ENCODE measurements around the gene LGI1. TPM values are rescaled to one million over a fixed set of nuclear protein-coding genes. Genes with fewer than 3 reads are reported as not detected.

The LGI1 gene
- total RNA-seq (2013), result not detected
- polyA plus RNA-seq (under 1 TPM in 1 of 3 donors, not detected in 2; 0.03 TPM), polyA minus RNA-seq (not detected in 2 replicates), total RNA-seq (0 to 4.1 (median 0.11) reads per million in 11 experiments)

DNA sequence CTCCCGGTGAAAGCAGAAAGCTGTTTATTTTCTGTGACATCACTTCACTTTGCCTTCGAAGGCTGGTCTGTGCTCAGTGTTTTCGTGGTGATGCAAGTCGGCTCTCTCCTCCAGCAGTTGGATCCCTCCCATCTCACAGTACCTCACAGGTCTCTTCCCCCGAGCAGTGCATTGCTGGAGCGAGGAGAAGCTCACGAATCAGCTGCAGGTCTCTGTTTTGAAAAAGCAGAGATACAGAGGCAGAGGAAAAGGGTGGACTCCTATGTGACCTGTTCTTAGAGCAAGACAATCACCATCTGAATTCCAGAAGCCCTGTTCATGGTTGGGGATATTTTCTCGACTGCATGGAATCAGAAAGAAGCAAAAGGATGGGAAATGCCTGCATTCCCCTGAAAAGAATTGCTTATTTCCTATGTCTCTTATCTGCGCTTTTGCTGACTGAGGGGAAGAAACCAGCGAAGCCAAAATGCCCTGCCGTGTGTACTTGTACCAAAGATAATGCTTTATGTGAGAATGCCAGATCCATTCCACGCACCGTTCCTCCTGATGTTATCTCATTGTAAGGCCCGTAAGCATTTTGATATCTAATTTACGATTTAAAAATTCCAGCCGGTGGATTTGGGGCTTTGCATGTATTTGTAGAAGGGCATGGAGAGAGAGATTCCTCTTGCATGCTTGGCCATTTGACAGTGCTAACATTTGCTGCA lies at the start of gene LGI1:
TSS of gene LGI1 (plus strand) at position 136 of the 707 bp plus-strand sequence. CDS start at position 345, 209 bp downstream.
- intact Hi-C loops (cut with micrococcal nuclease), result no loop called here
- TF ChIP-seq, protein P1, sequence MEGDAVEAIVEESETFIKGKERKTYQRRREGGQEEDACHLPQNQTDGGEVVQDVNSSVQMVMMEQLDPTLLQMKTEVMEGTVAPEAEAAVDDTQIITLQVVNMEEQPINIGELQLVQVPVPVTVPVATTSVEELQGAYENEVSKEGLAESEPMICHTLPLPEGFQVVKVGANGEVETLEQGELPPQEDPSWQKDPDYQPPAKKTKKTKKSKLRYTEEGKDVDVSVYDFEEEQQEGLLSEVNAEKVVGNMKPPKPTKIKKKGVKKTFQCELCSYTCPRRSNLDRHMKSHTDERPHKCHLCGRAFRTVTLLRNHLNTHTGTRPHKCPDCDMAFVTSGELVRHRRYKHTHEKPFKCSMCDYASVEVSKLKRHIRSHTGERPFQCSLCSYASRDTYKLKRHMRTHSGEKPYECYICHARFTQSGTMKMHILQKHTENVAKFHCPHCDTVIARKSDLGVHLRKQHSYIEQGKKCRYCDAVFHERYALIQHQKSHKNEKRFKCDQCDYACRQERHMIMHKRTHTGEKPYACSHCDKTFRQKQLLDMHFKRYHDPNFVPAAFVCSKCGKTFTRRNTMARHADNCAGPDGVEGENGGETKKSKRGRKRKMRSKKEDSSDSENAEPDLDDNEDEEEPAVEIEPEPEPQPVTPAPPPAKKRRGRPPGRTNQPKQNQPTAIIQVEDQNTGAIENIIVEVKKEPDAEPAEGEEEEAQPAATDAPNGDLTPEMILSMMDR (IDR thresholded peaks at IDR 0.05), result no peak
- H3K9me3 ChIP-seq (replicated peaks in 1 of 2; ENCODE audit: control insufficient read depth in 1 of 2, insufficient read depth in 1 of 2, low read length in 2 of 2), result no peaks in the 10 kb centered on the region
- Mint-ChIP-seq H3K27ac (peak within 1 kb of the TSS in 1 of 7 donors; percentile 41), H3K36me3 (no peaks in the 10 kb centered on the region), H3K4me3 (peak within 1 kb of the TSS in 1 of 2 donors; percentile 80), H3K9me3 (peaks cover 0 to 4% (median 0%) of the 10 kb centered on the region in 7 donors), H3K27me3 (ENCODE audit: low read depth in 3 of 3) (peaks cover 51 to 55% (median 54%) of the 10 kb centered on the region in 3 donors), H3K4me1 (peaks cover 7% of the 10 kb centered on the region)
- DNase-seq, result no peak
- H3K4me2 ChIP-seq (replicated peaks; ENCODE audit: extremely low read depth, low read length, poor library complexity, severe bottlenecking), result no peak within 1 kb of the TSS
- no peaks in the 10 kb centered on the region for H3K79me2 ChIP-seq (ENCODE audit: insufficient read depth, low read length)
- 14% methylated on average over 4 of the region's 16 CpGs for WGBS (ENCODE audit: insufficient coverage)
- H3K9ac ChIP-seq (ENCODE audit: insufficient read depth, low read length, poor library complexity, severe bottlenecking), result no peak within 1 kb of the TSS
- H4K20me1 ChIP-seq (ENCODE audit: insufficient read depth, low read length), result no peaks in the 10 kb centered on the region
- H3K27me3 ChIP-seq (ENCODE audit: control insufficient read depth in 2 of 2, insufficient read depth in 2 of 2, low read length in 2 of 2), result peaks cover 52 to 56% of the 10 kb centered on the region in 2 donors
- H3K36me3 ChIP-seq (replicated peaks in 1 of 2; ENCODE audit: control insufficient read depth in 1 of 2, insufficient read depth in 2 of 2, low read length in 2 of 2), result no peaks in the 10 kb centered on the region
- no peaks in the 10 kb centered on the region for H3K4me1 ChIP-seq (ENCODE audit: control insufficient read depth in 1 of 2, insufficient read depth in 2 of 2, low read length in 2 of 2)
- H3K27ac ChIP-seq (ENCODE audit: low read depth in 1 of 2, low read length in 2 of 2), result no peak within 1 kb of the TSS
- H3K4me3 ChIP-seq (replicated peaks in 1 of 3; ENCODE audit: low read depth in 2 of 3, low read length in 3 of 3), result no peak within 1 kb of the TSS
- H2AFZ ChIP-seq (ENCODE audit: insufficient read depth, low read depth, low read length, poor library complexity, severe bottlenecking), result no peak within 1 kb of the TSS

DNA sequence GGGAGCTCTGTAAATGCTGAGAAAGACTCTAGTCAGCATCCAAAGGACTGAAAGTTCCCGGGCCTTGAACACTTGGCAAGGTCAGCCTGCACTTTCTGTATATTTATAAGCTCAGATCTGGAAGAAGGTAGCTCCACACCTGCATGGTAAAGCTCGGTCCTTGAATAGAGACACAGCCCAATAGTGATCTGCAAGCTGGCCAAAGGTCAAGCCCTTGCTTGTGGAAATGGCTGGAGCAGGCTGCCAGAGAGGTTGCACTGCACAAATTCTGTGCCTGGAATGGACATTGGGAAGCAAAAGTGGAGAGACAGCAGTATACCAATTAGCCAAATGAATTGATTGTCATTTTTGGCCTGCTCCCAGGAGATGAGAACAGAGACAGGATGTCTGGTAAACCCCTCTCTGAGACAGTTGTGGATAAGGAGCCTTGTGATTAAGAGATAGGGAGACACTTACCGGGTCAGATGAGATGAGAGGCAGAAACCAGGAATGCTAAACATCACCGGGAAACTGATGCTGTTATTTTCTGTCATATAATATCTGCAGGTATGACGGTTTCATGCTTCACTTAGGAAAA lies 47.3 kb upstream of the LGI1 start:
- no peak for DNase-seq
- peaks cover 3% of the 10 kb centered on the region for H3K4me1 Mint-ChIP-seq
- no peak overlapping the region for H3K27ac Mint-ChIP-seq
- intact Hi-C loops (cut with micrococcal nuclease), result no loop called here
- Histone ChIP-seq H2AFZ (ENCODE audit: insufficient read depth, low read depth, low read length, poor library complexity, severe bottlenecking) (no peak overlapping the region), H3K4me3 (replicated peaks in 1 of 3; ENCODE audit: low read depth in 2 of 3, low read length in 3 of 3) (no peak overlapping the region), H3K36me3 (replicated peaks in 1 of 2; ENCODE audit: control insufficient read depth in 1 of 2, insufficient read depth in 2 of 2, low read length in 2 of 2) (no peaks in the 10 kb centered on the region), H3K9ac (ENCODE audit: insufficient read depth, low read length, poor library complexity, severe bottlenecking) (no peak overlapping the region), H3K4me1 (ENCODE audit: control insufficient read depth in 1 of 2, insufficient read depth in 2 of 2, low read length in 2 of 2) (no peaks in the 10 kb centered on the region), H3K4me2 (replicated peaks; ENCODE audit: extremely low read depth, low read length, poor library complexity, severe bottlenecking) (no peak overlapping the region), H3K27me3 (ENCODE audit: control insufficient read depth in 2 of 2, insufficient read depth in 2 of 2, low read length in 2 of 2) (no peaks in the 10 kb centered on the region), H3K9me3 (replicated peaks in 1 of 2; ENCODE audit: control insufficient read depth in 1 of 2, insufficient read depth in 1 of 2, low read length in 2 of 2) (no peaks in the 10 kb centered on the region), H4K20me1 (ENCODE audit: insufficient read depth, low read length) (no peaks in the 10 kb centered on the region), H3K27ac (ENCODE audit: low read depth in 1 of 2, low read length in 2 of 2) (no peak overlapping the region), H3K79me2 (ENCODE audit: insufficient read depth, low read length) (no peaks in the 10 kb centered on the region)
- whole genome bisulfite sequencing (ENCODE audit: insufficient coverage), result 100% methylated on average over 2 of the region's 5 CpGs
- no peak overlapping the region for H3K4me3 Mint-ChIP-seq
- no peaks in the 10 kb centered on the region for H3K9me3 Mint-ChIP-seq
- H3K27me3 Mint-ChIP-seq (ENCODE audit: low read depth in 3 of 3), result peaks cover 2 to 10% (median 3%) of the 10 kb centered on the region in 3 donors
- TF ChIP-seq, protein P1 (IDR thresholded peaks at IDR 0.05), result no peak
- H3K36me3 Mint-ChIP-seq, result no peaks in the 10 kb centered on the region

Data from CD14-positive monocyte (primary cell).